HG02571 (cell line): ENCODE measurements around the gene SPATC1L.

Experiments used
- ATAC-seq: cut with Tn5 transposase; IDR thresholded peaks from one replicate; pipeline ENCODE4 v1.9.1; 2021; ENCODE audit warnings: mild to moderate bottlenecking, moderate library complexity; ENCODE audit not compliant: unreplicated experiment

The SPATC1L gene

DNA sequence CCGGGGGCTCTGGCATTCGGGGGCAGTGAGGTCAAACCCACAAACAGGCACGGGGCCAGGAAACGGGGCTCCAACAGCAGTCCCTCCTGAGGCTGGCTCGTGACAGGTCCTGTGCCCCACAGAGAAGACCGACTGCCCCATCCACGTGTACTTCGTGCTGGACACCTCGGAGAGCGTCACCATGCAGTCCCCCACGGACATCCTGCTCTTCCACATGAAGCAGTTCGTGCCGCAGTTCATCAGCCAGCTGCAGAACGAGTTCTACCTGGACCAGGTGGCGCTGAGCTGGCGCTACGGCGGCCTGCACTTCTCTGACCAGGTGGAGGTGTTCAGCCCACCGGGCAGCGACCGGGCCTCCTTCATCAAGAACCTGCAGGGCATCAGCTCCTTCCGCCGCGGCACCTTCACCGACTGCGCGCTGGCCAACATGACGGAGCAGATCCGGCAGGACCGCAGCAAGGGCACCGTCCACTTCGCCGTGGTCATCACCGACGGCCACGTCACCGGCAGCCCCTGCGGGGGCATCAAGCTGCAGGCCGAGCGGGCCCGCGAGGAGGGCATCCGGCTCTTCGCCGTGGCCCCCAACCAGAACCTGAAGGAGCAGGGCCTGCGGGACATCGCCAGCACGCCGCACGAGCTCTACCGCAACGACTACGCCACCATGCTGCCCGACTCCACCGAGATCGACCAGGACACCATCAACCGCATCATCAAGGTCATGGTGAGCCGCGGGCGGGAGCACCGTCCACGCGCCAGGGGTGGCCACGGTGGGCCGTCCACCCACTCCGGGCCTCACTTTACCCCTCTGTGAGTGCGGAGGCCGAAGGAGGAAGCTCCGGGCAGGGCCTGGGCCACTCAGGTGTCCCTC lies 72.2 kb downstream of the SPATC1L start:
- no peak for ATAC-seq

DNA sequence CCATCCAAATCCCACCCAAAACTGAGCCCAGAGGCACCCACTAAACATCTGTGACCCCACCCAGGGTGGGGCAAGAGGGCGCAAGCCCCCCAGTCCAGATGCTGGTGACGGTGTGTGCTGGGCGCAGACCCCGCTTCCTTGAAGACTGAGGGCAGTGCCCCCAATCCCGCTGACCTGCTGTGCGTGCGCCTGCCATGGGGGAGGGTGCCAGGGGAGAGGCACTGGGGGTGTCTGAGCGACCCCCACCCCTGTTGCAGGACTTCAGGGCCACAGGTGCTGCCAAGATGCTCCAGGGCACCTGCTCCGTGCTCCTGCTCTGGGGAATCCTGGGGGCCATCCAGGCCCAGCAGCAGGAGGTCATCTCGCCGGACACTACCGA lies 73.1 kb downstream of the SPATC1L start:
- no peak for ATAC-seq
